AG08395 (cell line): ENCODE measurements around the gene AGAP5.
"Not testable (repeated sequence)": the region's sequence is repeated elsewhere in the genome, so short reads cannot be mapped to it uniquely, and the experiment has no call there.

Experiments
- DNase-seq: peaks from one replicate; pipeline ENCODE4 v3.0.0; 2012; ENCODE audit warnings: mixed read lengths, low spot score

The AGAP5 gene

DNA sequence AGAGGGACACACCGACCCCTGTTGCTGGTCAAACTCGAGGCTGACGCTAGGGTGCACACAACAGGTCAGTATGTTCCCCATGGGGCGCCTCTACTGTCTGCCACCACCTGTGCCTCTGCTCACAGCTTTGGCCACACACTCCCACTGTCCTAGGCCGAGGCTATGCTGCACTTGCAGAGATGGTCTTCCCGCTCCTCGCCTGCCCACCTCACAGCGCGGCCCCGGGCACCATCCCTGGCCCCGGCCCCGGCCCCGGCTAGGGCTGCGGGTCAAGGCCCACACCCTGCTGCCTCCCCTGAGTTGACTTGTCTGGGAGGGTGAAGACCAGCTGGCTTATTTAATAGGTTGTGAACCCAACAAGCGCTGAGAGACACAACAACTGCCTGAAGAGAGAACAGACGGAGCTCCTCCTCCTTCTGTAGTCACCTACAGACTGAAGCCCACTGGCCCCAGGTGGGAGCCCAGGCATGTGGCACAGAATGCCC, at the start of gene AGAP5:
Gene AGAP5, minus strand, starts transcription at position 435 of the 485 bp plus-strand sequence. Its CDS starts 354 bp downstream, at position 81.
- DNase-seq, result not testable (repeated sequence)

DNA sequence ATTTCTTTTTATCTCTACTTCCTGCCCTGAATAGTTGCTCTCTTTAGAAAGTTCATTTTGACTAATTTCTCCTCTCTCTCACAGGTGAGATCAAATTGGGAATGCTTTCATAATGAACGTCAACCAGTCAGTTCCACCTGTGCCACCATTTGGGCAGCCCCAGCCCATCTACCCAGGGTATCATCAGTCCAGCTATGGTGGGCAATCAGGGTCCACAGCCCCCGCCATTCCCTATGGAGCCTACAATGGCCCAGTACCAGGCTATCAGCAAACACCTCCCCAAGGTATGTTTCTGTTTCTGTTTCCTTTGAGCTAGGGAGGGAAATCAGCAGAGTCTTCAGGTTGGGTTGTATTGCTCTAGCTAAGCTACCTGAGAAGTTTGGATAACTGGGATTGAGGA, 48.8 kb upstream of the AGAP5 start:
- no peak for DNase-seq

DNA sequence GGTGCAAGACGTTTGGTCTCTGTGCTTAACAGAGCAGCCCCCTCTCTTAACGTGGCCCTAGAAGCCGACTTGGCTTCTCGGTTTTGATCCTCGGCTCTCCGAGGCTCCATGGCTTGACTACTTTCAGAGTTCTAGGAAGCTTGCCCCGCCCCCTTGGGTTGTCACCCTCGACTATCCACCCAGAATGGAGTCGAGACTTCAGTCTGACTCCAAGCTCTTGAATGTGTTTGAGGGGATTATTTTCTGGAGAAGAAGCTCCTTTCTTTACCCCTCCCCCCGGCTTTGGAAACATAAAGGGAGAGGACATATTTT, 46.7 kb upstream of the AGAP5 start:
- DNase-seq, result peak; percentile 70

DNA sequence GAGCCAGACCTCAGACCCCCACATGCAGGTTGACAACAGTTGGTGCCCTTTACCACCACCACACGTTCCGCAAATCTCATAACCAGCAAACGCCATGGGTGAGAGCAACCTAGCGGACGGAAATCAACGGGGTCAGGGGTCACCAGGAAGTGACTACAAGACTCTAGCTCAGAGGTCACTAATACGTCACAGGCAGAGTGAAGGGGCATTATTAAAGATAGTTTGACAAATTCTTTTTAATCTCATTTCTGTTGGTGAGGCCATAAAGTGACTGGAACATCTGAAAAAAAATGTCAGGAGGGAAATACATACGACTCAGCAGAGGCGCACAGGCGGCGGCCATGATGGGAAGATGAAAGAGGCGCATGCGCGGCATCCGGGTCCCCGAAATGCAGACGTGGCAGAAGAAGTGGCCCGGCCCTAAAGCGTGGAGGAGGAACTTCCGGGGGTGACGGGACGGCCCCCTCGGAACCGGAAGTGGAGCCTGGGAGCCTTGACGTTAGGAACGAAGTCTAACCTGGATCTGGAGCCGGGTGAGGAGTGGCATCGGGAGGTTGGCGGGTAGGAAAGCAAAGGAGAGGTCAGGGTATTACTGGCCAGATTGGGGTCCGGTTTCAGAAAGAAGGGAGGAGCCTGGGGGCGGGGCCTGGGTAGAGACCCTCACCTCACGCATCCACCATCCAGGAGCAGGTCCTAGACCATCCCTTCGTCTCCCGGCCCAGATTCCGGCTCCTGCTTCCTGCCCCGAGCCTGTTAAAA, 46.2 kb upstream of the AGAP5 start, which contains the start of gene SEC24C:
Gene SEC24C, plus strand, starts transcription at position 468 of the 759 bp plus-strand sequence. CDS start 2,461 bp downstream, outside the sequence.
- peak; percentile 98 for DNase-seq

DNA sequence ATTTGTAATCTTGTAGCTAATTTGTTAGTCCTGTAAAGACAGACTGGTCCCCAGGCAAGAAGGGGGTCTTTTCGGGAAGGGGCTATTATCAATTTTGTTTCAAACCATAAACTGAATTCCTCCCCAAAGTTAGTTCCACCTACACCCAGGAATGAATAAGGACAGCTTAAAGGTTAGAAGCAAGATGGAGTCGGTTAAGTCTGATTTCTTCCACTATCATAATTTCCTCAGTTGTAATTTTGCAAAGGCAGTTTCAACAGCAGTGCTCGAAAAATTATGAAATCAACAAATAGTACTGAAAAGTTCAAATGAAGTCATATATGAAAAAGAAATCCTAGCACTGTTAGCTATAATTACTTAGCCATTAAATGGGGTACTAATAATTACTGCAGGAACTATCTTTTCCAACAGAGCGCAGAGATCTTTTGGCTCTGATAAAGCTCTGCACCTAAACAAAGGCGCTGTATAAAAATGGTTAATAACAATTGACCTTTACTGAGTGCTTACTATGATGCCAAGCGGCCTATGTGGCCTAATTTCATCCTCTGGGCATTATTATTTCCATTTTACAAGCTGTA, 45.5 kb upstream of the AGAP5 start:
- DNase-seq, result no peak

DNA sequence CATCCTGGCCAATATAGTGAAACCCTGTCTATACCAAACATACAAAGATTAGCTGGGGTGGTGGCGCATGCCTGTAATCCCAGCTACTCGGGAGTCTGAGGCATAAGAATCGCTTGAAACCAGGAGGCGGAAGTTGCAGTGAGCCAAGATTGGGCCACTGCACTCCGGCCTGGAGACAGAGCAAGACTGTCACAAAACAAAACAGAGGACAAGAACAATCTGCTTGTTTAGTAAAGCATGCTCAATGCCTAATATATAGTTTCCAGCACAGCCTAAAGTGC, 44.5 kb upstream of the AGAP5 start:
- no peak for DNase-seq

DNA sequence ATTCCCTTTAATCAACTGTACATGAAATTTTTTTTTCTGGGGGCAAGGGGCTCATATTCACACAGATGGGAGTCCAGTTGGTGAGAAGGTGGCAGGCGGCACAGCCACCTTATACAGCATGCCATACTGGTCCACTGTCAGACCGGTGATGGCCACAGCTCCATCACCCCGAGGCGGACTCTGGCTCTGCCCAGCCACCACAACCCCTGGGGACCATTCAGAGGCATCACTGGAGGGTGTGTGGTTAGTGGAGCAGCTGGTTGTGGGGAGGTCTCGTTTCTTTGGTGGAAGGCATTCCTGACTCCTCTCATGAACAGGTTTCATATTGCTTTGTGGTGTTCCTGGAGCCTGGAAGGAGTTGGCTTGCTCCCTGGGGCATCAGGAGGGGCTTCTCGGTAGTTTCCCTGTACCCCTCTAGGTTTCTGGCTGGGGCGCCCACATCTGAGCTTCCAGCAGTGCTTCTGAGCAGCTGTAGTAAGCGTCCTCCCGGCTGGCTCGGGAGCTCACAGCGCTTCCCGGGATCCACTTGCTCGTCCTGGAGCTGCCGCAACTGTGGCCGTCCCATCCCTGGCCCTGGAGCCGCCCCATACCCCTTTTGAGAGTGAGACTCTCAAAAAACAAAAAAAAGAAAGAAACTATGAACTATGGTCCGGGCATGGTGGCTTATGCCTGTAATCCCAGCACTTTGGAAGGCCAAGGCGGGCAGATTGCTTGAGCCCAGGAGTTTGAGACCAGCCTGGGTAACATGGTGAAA, 42.8 kb upstream of the AGAP5 start:
- not testable (repeated sequence) for DNase-seq

DNA sequence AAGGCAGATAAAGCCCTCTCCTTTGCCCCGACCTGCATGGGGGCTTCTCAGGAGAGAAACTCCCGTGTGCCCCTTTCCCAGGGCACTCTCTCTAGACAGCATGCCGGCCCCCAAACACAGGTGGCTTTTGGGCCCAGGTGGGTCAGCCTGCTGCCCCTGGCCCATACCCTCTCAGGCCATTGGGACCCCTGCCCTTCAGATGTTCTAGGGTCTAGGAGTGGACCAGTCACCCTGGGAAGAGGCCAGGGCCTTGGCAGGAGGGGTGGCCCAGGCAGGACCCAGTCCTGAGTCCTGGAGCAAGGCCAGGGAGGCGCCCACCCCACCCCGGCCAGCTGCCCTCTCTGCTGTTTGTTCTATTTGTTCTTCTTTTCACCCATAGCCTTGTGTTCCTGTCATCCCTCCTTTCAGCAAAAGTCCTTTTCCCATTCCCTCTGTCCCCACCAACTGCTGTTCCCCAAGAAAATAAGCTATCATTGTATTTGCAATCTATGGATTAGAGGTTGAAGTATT, 36.9 kb upstream of the AGAP5 start:
- DNase-seq, result no peak

DNA sequence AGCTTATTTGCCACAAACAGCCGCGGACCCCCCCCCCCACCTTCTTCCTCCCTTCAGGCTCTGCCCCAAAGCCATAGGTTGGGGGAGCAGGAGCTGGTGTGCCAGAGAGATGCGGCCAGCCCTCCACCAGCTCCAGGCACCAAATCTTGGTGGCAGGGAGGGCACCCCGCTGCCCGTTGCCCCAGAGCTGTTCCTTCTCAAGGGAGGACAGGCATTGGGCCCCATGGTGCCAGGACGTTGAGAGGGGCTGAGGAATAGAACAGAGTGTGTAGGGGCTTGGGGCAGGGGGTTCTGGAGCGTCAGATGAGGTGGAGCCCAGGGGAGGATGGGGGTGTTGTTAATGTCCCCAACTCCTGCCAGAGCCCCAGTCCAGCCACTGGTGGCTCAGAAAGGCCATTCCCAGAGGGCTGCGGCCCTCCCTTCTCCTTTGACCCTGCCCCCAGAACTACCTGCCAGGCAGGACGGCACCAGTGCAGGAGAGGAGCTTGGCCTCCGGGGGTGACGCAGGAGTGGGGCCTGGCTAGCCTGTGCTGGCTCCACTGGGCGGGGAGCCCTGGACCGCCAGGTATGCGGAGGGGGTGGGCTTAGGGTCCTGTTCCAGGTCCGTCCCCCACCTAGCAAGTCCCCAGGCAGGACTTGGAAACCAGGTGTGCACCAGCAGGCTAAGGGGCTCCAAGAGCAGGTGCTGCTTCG, 36.3 kb upstream of the AGAP5 start:
- no peak for DNase-seq

DNA sequence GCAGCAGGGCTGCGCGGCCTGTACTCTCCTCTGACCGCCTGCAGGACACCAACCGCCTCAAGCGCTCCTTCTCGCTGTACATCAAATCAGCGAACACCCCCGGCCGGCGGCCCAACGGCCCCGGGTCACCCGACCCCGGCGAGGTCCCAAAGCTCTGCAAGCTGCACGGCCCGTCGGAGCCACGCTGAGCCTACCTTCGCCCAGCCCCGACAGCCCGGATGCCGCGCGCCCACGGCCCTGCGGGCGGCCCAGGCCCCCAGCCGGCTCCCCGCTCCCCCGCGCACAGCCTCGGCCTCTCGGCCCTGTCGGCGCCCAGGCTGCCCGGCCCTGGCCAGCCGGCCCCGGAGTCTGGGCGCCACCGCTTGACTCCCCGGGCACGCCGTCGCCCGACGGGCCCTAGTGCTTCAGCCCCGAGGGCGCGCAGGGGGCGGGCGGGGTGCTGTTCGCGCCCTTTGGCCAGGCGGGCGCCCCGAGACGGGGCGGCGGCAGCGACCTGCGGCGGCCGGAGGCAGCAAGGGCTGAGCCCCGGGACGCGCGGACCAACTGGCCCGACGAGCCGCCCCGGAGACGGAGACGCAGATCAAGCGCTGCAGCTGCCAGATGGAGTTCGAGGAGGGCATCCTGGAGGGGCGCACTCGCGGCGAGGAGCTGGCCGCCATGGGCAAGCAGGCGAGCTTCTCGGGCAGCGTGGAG, 35.2 kb upstream of the AGAP5 start:
- DNase-seq, result no peak

DNA sequence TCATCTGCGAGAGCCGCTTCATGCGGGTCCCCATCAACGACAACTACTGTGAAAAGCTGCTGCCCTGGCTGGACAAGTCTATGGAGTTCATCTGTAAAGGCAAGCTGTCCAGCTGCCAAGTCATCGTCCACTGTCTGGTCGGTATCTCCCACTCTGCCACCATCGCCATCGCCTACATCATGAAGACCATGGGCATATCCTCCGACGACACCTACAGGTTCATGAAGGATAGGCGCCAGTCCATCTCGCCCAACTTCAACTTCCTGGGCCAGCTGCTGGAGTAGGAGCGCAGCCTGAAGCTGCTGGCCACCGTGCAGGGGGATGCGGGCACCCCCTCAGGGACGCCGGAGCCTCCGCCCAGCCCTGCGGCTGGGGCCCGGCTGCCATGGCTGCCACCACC, 34.5 kb upstream of the AGAP5 start:
- no peak for DNase-seq

DNA sequence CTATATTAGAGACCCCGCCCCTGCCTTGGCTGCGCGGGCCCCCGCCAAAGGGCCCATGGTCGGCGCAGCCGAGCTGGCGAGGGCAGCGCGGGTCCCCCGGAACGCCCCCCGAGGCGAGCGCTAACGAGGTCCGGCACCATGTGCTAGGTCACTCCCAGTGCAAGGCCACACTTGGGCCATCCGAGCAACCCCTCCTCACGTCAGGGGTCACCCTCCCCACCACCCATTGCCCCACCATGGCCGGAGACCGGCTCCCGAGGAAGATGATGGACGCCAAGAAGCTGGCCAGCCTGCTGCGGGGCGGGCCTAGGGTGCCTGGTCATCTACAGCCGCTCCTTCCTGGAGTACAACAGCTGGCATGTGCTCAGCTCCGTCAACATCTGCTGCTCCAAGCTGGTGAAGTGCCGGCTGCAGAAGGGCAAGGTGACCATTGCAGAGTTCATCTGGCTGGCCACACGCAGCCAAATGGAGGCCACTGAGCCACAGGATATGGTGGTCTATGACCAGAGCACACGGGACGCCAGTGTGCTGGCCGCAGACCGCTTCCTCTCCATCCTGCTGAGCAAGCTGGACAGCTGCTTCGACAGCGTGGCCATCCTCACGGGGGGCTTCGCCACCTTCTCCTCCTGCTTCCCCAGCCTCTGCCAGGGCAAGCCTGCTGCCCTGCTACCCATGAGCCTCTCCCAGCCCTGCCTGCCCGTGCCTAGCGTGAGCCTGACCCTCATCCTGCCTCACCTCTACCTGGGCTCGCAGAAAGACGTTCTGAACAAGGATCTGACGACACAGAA, 33.9 kb upstream of the AGAP5 start:
- no peak for DNase-seq

DNA sequence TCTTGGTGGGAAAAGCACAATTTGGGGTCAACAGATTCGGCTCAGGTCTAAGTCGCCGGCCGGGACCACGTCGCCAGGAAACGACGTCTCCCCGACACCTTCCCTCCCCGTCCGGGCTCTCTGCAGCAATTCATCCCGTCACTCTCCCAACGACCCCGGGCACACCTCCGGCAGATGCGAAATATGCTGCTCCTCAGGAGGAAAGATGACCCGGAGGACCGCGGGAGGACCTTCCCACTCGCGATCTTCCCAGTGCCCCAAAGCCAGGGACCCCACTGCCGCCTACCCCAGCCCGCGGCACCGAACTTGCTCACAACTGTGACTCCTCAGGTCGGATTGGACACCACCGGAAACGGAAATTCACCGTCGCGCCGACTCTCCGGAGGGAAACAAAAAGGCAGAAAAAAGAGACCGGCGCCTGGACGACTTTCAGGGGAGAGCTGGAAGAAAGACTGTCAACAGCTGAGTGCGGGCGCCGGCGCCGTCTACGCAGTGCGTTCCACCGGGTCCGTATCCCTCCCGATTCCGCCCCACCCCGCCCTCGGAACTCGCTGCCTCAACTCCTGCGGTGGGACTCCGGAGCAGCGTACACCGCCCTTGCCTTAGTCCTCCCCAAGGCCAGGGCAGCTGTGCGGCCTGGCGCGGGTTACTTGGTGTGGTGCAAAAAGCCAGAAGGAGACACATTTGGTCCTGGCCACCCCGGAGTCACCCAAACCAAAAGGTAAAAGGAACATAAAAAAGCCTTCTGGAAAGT, 32.4 kb upstream of the AGAP5 start:
- DNase-seq, result peak; percentile 82

DNA sequence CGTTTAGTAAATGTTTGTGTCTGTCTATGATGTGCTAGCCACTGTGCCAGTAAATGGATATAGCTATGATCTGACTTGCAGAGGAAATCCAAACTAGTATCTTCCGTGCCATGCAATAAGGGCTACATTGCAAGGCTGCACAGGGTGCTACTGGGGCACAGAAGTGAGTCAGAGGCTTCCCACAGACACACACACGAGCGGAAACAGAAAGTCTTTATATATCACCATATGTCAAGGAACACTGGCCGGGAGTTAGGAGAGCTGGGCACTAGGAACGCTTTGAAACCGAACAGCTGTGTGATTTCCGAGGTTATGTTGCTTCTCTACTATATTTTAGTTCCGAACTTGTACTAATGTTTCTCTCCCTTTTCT, 31.9 kb upstream of the AGAP5 start:
- DNase-seq, result not testable (repeated sequence)

DNA sequence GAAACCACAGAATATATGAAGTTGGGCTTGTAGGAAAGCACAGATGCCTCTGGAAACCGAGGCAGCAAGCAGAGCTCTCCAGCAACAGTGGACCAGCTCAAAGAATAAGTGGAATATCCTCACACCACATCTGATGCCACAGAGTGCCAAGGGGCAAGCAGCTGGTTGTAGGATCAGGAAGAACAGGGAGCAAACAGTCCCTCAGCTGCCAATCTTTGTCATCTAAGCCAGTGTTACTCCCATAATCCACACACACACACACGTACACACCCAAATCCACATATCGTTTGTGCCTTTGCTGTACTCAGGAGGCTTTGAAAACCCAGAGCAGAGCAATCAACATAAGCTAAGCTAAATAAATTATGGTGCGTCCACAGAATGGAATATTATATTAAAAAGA, 25.6 kb upstream of the AGAP5 start:
- DNase-seq, result no peak

DNA sequence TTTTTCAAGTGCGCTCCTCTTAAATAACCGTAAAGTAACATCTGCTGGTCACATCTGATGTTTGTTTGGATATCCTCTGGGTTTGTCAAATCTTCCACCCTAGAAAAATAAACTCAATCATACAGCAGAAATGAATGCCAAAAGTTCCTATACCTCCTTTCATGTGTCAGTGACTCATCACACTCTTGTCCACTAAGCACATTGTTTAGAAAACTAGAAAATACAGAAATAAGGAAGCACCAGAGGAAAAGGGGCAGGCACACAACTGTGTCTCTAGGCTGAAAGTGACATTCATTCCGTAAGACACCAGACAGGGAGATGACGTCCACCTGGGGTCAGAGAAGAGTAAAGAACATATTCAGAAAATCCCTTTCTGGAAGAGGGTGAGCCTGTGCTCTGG, 22.7 kb upstream of the AGAP5 start:
- DNase-seq, result not testable (repeated sequence)

DNA sequence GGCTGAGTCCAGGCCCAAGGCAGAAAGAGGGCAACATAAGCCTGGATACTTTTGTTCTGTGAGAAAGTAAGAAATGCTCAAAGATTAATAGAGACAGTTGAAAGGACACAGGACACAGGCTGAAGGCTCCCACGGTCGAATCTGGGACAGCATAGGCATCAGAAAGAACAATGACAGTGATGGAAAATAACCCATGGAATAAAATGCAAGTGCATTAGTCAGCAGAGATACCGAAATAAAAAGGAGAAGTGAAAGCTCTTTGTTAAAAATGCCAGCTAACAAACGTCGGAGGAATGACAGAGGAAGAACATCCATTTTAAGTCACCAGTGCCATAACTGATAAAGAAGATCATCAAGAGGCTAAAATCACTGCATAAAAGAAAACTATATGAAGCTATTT, 19.6 kb upstream of the AGAP5 start:
- no peak for DNase-seq

DNA sequence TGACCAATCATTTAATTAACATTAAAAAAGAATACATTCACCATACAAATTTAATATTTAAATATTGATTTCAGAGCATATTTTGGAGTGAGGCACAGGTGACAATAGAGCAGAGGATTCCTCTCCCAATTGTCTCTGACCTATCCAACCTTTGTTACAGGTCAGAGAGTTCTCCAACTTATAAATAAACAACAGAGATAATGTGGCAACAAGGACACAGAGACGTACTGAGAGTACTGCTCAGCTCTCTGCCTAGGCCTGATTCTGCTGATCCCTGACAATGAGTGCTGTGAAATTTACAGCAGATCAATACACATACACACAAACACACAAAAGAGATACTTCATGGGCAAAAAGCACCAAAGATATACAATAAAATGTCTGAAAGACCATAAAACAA, 18.3 kb upstream of the AGAP5 start:
- DNase-seq, result no peak

DNA sequence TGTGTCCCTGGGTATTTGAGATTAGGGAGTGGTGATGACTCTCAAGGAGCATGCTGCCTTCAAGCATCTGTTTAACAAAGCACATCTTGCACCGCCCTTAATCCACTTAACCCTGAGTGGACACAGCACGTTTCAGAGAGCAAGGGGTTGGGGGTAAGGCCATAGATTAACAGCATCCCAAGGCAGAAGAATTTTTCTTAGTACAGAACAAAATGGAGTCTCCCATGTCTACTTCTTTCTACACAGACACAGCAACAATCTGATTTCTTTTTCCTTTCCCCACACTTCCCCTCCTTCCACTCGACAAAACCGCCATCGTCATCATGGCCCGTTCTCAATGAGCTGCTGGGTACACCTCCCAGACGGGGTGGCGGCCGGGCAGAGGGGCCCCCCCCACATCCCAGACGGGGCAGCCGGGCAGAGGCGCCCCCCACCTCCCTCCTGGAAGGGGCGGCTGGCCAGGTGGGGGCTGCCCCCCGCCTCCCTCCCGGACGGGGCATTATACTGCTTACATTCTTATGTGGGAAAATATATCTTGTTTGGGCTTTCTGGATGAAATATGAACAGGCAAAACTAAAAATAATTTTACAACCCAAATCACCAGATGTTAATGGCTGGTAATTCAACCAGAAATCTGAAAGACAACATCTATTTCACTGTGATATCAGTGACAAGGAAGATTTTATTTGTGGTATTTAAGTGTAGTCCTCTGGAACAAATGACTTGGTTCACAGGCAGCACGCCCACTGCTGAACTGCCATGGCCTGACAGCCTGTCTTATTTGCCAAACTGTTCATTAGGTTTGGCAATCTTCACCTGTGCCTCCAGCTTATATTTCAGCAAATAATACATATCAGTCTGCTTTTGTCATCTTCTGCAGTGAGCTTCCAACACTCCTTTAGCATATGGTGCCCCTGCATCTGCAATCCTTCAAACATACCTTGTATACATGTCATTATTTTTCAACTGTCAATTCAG, 17.6 kb upstream of the AGAP5 start:
- DNase-seq, result not testable (repeated sequence)
